Right atrium auricular region (tissue), 2 donors: ENCODE results near the gene PPP6R3. TPM values are rescaled to one million over a fixed set of nuclear protein-coding genes. Genes with fewer than 3 reads are reported as not detected.

Source experiments
- DNase-seq: peaks from one replicate; pipeline ENCODE4 v3.0.0-alpha.2; 2019; ENCODE audit warnings: low spot score
- H3K27ac ChIP-seq, 2 donors: fragments of 200-600 bp; sonication (generic); 1 replicate in 1 of 2; 2 replicates in 1 of 2; pipeline ENCODE4 v1.5.1; 2016 to 2019
- H3K27me3 ChIP-seq, 2 donors: fragments of 200-600 bp; sonication (generic); one replicate each; pipeline versions ENCODE4 v1.5.1 to v1.6.0; 2017 to 2019
- H3K36me3 ChIP-seq: fragments of 200-600 bp; sonication (generic); one replicate; pipeline ENCODE4 v1.5.1; 2016
- H3K4me1 ChIP-seq, 2 donors: fragments of 200-600 bp; sonication (generic); one replicate each; pipeline versions ENCODE4 v1.5.1 to v1.6.0; 2017 to 2019
- H3K4me3 ChIP-seq, 2 donors: fragments of 200-600 bp; sonication (generic); 1 replicate in 1 of 2; 2 replicates in 1 of 2; pipeline ENCODE4 v1.5.1; 2017 to 2019; ENCODE audit warnings: mild to moderate bottlenecking in 1 of 2, moderate library complexity in 1 of 2
- H3K9me3 ChIP-seq, 2 donors: fragments of 200-600 bp; sonication (generic); one replicate each; pipeline ENCODE4 v1.5.1; 2019
- CTCF ChIP-seq, 2 donors: fragments of 200-600 bp; sonication (generic); IDR thresholded peaks; one replicate each; pipeline ENCODE4 v1.5.1; 2019; ENCODE audit warnings: antibody characterized with exemption in 2 of 2
- total RNA-seq, 2 donors: library from RNA; depleted of rRNA; stranded (reverse); fragments of >200 nt; gene quantifications; one replicate each; pipeline ENCODE4 v1.1.0, GENCODE V29; 2016

The PPP6R3 gene
- total RNA-seq, 2 donors from 2014 or later = 81.1 to 95.2 TPM

GRCh38 chr11:68436985-68437926 lies 23.3 kb upstream of the PPP6R3 start:
- peaks cover 0 to 55% of the 10 kb centered on the region in 2 donors for H3K4me1 ChIP-seq

GRCh38 chr11:68437927-68438657 lies 22.5 kb upstream of the PPP6R3 start:
- Histone ChIP-seq H3K9me3 (no peaks in the 10 kb centered on the region), H3K4me1 (peaks cover 0 to 46% of the 10 kb centered on the region in 2 donors), H3K4me3 (no peak overlapping the region), H3K36me3 (peaks cover 74% of the 10 kb centered on the region), H3K27ac (peak overlapping the region; percentile 63 to 81), H3K27me3 (no peaks in the 10 kb centered on the region)
- TF ChIP-seq CTCF (IDR thresholded peaks at IDR 0.05) = no peak
- DNase-seq = no peak

More at GRCh38 chr11:68436985-68437926, 23.3 kb upstream of the PPP6R3 start:
- Histone ChIP-seq H3K27me3 (no peaks in the 10 kb centered on the region), H3K9me3 (no peaks in the 10 kb centered on the region), H3K27ac (peak overlapping the region; percentile 63 to 81), H3K4me3 (no peak overlapping the region), H3K36me3 (peaks cover 66% of the 10 kb centered on the region)
- peak; percentile 80 for DNase-seq
- peak in 1 of 2 donors; percentile 50 for TF ChIP-seq CTCF (IDR thresholded peaks at IDR 0.05)

- Histone ChIP-seq H3K27ac (peak overlapping the region in 1 of 2 donors; percentile 63), H3K4me1 (peaks cover 0 to 40% of the 10 kb centered on the region in 2 donors), H3K36me3 (peaks cover 70% of the 10 kb centered on the region), H3K9me3 (no peaks in the 10 kb centered on the region), H3K27me3 (no peaks in the 10 kb centered on the region), H3K4me3 (no peak overlapping the region)
- DNase-seq = no peak
- TF ChIP-seq CTCF (IDR thresholded peaks at IDR 0.05) = no peak
These were observed 21.8 kb upstream of the PPP6R3 start for GRCh38 chr11:68438658-68439259.

GRCh38 chr11:68439355-68440065 lies 21.0 kb upstream of the PPP6R3 start:
- no peak for DNase-seq
- peaks cover 64% of the 10 kb centered on the region for H3K36me3 ChIP-seq
- no peaks in the 10 kb centered on the region for H3K27me3 ChIP-seq
- H3K27ac ChIP-seq = no peak overlapping the region
- H3K4me3 ChIP-seq = no peak overlapping the region
- no peaks in the 10 kb centered on the region for H3K9me3 ChIP-seq
- H3K4me1 ChIP-seq = peaks cover 0 to 39% of the 10 kb centered on the region in 2 donors
- TF ChIP-seq CTCF (IDR thresholded peaks at IDR 0.05) = no peak

GRCh38 chr11:68440224-68440623 lies 20.3 kb upstream of the PPP6R3 start:
- no peak for TF ChIP-seq CTCF (IDR thresholded peaks at IDR 0.05)
- no peak overlapping the region for H3K27ac ChIP-seq
- peaks cover 57% of the 10 kb centered on the region for H3K36me3 ChIP-seq
- no peaks in the 10 kb centered on the region for H3K27me3 ChIP-seq
- H3K9me3 ChIP-seq = no peaks in the 10 kb centered on the region
- DNase-seq = no peak
- H3K4me1 ChIP-seq = peaks cover 0 to 39% of the 10 kb centered on the region in 2 donors
- H3K4me3 ChIP-seq = no peak overlapping the region
